Activated T-cell treated with anti-CD3 and anti-CD28 coated beads for 1 hour (primary cell): ENCODE measurements around the gene CCDC85C.

Experiments
- DNase-seq: peaks from one replicate; pipeline ENCODE4 v3.0.0-alpha.2; 2020; ENCODE audit warnings: low read depth

The CCDC85C gene

DNA sequence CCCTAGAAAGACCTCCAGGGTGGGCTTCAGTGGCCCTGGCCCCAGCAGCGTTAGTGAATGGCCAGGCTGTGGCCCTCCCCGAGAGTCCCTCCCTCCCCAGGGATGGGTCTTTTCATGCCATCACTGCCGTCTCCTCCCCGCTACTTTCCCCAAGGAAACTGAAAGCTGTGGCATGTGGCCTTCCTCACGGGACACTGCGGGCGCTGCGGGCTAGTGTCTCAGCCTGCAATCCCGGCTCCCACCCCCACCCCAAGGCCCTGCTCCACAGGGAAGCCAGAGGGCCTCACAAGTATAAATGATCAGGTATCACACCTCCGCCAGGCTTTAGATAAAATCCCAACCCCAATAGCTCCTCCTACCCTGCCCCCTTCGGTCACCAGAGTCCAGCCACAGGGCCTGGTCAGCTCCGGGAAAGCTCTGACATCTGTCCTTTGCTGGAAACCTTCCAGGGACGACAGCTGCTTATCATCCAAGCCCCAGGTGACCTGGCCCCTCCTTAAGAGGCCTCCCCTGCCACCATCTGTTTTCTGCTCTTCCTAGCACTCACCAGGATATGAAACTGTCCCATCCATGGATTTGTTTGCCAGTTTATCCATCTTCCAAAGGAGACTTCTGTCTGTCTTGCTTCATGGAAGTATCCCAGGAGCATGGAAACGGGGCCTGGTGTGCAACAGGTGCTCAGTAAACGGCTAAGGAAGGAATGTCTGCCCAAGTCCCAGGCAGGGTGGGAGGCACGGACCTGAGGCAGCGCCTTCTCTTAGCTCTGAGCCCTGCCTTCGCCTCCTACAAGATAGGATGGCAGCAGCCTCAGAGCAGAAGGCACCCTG lies 31.6 kb downstream of the CCDC85C start:
- DNase-seq, result no peak

GRCh38 chr14:99571303-99571986 lies 32.6 kb downstream of the CCDC85C start:
- no peak for DNase-seq

DNA sequence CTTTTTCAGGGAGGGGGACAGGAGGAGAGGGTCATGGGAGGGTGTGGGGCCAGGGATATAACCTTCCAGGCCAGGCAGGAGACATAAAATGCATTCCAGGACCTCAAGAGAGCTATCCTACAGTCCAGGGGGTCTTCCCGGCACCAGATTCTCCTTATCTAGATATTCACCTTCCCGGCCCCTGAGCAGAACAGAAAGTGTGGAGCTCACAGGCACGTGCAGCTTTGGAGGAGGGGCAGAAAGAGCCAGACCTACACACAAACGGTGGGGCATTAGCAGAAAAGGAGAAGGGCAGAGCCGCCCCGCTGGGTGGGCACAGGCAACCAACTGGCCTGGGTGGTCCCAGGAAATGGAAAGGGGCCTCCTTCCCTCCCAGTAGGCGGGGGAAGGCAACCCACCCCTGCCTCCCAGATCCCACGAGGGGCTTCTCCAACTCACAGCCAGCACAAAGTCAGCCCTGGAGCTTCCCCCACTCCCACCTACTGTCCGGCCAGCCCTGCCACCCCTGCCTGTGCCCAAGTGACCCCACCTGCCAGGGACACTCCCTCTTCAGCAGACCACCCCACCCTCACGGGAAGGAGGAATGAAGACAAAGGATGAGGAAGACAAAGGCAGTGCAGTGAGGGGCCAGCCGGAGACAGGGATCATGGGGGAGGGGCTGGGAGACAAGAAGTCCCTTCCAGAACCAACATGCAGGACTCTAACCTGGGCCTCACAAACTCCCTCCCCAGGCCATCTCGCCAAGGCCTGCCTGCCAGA lies 33.3 kb downstream of the CCDC85C start:
- no peak for DNase-seq

- no peak for DNase-seq
Measured at GRCh38 chr14:99569725-99570543, 34.1 kb downstream of the CCDC85C start.

GRCh38 chr14:99568567-99569560 lies 35.1 kb downstream of the CCDC85C start:
- DNase-seq, result no peak

GRCh38 chr14:99566390-99567354 lies 37.3 kb downstream of the CCDC85C start:
- DNase-seq, result no peak

GRCh38 chr14:99566009-99566389 lies 38.0 kb downstream of the CCDC85C start:
- no peak for DNase-seq

DNA sequence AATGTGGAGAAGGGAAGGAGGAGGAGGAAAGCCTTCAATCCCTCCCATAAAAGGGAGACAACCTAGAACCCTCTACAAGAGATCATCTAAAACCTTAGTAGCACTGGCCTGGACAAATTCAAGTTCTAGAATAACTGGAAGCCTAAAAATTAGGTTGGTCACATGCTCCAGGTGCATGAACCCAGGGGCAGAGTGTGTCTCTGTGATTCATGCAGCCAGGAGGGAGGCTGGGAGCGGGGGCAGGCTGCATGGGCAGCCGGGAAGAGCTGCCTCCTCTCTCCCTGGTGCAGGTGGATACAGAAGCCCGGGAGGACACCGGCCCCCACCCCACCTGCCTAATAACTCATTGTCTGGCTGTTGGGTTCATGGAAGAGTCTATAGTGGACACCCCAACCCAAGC lies 38.6 kb downstream of the CCDC85C start:
- no peak for DNase-seq

DNA sequence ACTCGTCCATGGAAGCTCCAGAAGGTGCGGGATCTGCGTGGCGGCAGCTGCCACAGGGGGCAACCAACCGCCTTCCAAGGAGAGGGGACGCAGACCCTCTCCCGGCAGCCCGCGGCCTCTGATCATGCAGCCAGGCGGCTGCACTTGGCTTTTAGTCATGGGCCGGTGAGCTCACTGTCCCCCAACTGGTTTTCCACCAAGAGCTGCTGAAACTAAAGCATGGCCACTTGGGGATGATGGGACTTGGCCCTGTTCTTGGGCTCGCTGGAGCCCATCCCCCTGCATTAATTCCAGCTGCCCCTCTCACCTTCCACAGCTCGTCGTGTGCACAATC lies 39.1 kb downstream of the CCDC85C start:
- DNase-seq, result no peak

DNA sequence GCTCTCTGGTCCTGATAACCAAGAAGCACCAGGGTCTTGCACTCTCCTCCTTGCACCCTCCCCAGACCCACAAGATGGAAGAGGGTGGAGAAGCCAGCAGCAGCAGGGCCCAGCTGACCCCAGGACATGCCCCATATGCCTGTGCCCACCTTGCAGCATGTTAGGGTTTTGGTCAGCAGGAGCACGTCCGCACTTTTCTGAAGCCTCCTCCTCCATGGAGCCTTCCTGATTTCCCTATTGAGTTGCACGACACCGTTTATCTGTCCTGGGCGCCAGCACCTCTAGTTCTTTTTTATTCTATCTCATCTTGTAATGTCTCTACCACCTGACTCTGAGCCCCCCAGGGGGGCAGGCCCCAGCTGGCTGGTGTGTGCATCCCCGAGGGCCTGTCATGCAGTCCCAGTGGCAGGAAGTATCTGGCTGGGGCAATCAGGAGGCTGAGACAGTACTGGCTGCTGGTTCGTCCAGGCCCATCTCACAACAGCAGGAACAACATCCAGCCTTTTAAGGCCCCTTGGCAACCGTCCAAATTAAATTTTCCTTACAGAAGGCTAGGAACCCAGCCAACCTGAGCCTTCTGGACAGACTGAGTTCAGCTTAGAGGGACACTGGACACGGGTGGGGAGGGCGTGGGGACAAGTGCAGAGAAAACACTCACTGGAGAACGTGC lies 39.6 kb downstream of the CCDC85C start:
- DNase-seq, result no peak

DNA sequence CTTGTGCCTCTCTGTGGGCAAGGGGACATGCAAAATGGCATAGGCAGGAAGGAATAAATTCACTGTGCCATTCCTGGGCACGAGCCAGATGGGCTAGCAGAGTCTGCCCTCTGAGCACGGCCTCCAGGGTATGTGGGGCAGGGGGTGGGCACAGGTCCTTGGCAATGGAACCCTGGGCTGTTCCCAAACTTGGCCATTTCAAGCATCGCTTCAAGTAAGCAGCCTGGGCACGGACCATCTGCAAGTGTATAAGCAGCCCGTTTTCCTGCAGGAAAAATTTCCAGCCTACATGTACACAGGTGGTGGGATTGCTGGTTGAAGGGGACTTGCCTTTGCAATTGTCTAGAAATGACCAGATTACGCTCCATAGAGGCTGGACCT lies 40.3 kb downstream of the CCDC85C start:
- DNase-seq, result no peak

DNA sequence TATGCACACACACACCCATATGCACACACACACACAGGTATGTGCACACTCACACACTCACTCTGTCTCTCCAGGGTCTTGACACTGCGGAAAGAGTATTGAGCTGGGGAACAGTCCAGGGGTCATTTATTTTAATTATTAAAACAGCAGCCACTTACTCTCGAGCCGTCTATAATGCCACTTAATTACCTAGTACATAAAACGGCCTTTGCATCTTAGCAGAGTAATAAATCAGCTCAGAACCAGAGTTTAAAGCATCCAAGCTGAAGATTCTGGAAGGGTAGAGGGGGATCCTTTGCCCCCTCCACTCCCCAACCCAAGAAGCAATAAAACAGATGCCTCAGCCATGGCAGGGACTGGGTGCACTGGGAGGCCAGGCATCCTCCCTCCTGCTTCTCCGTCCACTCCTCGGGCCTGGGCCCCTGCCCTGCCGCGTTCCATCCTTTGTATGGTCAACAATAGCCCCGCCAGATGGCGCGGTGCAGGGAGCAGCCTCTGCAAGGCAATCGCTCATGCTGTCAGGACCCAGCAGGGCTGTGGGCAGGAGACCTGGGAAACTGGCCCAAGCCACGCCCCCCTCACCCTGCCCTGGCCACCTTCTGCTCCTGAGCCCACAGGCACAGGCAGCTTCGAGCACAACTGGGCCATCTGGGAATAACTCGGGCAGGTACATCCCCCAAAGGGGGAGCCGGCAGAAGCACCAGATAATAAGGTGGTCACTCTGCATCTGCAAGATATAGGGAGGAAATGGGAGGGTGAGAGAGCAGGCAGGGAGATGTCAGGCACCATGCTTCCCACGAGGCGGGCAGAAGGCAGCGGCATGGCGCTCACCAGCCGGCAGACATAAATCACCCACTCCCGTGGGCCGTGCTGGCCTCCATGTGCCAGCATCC lies 40.9 kb downstream of the CCDC85C start:
- DNase-seq, result no peak

- DNase-seq, result no peak
Measured at GRCh38 chr14:99561864-99562263, 42.1 kb downstream of the CCDC85C start.

DNA sequence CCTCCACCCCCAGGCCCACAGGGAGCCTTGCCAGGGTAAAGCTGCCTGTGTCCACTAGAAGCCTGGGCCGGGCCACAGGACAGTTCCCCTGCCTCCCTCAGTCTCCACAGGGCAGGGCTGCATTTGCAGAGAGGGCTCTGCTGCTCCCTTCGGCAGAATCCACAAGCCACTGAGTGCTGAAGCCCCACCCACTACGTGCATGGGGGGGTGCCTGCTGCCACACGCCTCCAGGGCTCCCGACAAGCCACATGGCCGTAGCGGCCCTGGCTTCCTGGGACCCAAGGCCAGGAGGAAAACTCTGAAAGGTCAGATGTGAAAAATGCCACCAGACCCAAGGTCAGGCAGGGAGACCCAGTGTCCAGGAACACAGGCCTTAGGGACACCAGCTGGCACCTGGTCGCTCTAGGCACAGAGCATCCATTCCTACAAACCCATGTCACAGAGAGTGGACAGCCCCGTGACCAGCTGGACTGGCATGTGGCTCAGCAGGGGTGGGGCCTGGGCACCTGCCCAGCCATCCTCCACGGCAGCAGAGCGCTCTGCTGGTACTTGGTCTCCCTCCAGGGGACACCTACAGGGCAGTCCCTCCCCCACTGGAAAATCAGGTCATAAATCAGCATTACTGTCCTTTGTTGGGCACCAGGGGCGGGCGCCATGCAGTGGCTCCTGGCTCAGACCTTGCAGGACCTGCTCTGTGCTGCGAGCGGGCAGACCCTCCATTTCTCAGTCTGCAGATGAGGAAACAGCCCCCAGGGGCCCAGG lies 42.9 kb downstream of the CCDC85C start:
- no peak for DNase-seq

DNA sequence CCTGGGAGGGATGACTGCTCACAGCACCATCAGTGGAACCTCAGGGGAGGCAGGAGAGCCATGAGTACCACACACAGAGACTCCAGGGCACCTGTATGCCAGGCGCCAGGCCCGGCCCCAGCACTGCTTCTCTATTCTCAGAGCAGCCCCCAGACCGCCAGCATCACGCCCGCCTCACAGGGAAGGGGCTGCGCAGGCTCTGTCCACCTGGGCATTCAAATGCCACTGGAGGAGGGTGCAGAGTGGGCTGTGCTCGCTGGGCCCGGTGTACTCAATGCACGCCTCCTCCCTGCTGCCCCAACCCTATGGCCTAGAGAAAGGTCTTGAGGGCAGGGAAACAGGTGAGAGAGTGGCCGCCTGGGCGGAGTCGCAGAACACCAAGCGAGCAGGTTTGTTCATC lies 43.6 kb downstream of the CCDC85C start:
- no peak for DNase-seq

DNA sequence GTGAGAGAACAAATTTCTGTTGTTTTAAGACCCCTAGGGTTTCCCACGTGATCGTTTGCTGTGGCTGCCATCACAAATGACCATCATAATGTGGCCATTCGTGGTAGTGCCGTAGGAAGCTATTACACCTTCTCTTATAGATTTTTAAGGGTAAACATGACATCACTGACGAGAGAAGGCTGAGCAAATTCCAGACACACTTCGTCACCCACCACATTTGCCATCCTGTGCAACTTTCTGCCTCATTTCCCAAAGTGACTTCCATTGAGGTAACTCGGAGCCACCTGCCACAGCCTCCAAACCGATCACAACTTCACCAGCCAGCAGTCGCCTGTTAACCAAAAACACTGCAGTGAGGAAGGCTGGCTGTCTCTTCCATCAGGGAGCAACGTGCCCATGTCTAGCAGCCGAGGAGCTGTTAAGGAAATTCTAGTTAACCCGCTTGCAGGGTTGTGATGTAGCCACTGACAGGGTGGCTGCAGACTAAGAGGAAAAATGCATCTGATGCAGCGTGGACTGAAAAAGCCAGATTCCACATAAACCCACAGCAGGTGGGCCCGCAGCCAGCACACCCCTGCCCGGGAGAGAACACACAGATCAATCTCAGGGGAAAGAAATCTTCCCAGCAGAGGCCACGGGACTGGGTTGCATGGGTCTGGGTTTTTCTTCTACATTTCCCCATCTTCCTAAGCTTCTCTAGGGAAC lies 44.6 kb downstream of the CCDC85C start:
- DNase-seq, result no peak
